MM.1S (cell line): Measurements from ENCODE around the gene DENND1C.

ENCODE experiments used
- EZH2 ChIP-seq: fragments of 300-600 bp; sonication (generic); optimal IDR thresholded peaks from 2 replicates; pipeline ENCODE3; 2017; ENCODE audit warnings: low read depth, mild to moderate bottlenecking, antibody characterized with exemption, low read length, mixed read lengths
- EZH2phosphoT487 ChIP-seq: fragments of 300-600 bp; sonication (generic); IDR thresholded peaks from 2 replicates; pipeline ENCODE4 v1.6.1; 2018; ENCODE audit warnings: antibody characterized with exemption, low read length
- TF ChIP-seq, protein P1 (sequence below): fragments of 300-600 bp; sonication (generic); IDR thresholded peaks from 2 replicates; pipeline ENCODE4 v1.5.1; 2016; ENCODE audit warnings: antibody characterized with exemption, low read length, mixed read lengths

DNA sequence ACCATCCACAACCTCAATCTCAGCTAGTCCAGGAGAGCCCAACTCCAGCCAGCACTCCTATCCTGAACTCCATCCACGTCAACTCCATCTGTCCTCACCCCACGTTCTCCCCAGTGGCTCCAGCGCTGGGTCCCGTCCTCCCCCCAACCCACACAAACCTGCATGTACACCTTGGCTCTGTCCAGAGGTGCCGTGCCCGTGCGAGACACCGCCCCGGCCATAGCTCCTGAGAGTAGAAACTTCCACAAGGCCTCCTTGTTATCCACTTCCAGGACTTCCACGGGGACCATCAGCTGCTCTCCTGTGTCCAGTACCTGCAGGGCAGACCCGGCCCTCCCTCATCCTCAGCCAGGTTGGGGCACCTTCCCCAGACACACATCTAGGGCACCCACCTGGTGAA, 49.7 kb downstream of the DENND1C start:
- TF ChIP-seq, protein P1, sequence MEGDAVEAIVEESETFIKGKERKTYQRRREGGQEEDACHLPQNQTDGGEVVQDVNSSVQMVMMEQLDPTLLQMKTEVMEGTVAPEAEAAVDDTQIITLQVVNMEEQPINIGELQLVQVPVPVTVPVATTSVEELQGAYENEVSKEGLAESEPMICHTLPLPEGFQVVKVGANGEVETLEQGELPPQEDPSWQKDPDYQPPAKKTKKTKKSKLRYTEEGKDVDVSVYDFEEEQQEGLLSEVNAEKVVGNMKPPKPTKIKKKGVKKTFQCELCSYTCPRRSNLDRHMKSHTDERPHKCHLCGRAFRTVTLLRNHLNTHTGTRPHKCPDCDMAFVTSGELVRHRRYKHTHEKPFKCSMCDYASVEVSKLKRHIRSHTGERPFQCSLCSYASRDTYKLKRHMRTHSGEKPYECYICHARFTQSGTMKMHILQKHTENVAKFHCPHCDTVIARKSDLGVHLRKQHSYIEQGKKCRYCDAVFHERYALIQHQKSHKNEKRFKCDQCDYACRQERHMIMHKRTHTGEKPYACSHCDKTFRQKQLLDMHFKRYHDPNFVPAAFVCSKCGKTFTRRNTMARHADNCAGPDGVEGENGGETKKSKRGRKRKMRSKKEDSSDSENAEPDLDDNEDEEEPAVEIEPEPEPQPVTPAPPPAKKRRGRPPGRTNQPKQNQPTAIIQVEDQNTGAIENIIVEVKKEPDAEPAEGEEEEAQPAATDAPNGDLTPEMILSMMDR: no peak
- no peak for TF ChIP-seq EZH2phosphoT487
- no peak for TF ChIP-seq EZH2
